Activated T-cell treated with anti-CD3 and anti-CD28 coated beads, Interleukin-2, amount 50 U/mL, for 48 hours (primary cell): ENCODE data around the gene TLCD3B.
"Not testable (repeated sequence)": the region's sequence is repeated elsewhere in the genome, so short reads cannot be mapped to it uniquely, and the experiment has no call there.

ENCODE experiments used
- DNase-seq, 2 experiments: peaks; one replicate each; pipeline ENCODE4 v3.0.0-alpha.2; 2020

The TLCD3B gene

DNA sequence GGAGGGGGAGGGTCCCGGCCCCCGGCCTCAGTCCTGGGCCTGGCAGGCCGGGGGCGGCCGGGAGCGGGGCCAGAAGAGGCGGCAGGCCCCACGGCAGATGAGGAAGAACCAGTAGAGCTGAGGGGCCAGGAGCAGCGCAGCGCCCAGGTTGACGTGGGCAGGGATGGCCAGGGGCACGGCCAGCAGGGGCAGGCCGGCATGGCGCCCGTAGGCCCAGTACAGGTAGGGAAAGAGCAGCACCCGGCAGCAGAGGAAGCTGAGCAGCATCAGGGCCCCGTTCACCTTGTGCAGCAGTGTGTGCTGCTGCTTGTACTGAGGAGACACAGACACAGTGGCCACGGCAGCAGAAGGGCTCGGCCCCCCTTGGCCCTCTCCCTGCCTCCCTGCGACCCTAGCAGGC is 5.9 kb downstream of the TLCD3B start:
- no peak for DNase-seq

DNA sequence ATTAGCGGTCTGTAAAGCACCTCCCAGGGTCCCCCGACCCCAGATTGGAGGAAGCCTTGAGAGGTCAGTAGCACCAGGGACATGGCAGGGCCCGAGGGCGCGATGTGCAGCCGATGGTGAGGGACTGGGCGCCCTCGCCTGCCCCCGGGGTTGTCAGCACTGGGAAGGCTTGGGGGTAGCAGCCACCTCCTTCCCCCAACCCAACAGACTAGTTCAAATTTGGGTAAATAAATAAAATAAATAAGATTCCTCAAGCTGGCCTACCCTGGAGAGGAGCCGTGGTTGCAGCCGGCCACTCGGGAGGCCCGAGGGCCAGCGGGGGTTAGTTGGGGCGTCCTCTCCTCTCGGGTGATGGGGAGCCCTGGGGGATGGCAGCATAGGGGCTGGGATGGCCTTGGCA is 6.6 kb downstream of the TLCD3B start:
- DNase-seq, result no peak

DNA sequence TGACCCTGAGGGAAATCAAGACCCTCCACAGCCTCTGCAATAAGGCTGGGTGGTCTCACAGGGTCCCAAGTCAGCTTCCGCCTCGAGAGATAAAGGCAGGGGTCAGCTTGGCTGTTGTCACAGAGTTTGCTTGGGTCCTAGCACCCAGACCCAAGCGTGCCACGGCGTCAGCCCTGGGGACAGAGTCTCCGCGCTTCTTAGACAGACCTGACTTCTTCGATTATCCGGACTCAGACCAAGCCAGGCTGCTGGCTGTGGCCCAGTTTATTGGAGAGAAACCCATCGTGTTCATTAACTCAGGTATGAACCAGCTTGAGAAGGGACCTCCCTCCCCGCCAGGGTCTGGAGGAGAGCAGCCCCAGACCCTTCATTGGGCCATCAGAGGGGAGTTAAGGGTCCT is 7.5 kb downstream of the TLCD3B start:
- no peak for DNase-seq

DNA sequence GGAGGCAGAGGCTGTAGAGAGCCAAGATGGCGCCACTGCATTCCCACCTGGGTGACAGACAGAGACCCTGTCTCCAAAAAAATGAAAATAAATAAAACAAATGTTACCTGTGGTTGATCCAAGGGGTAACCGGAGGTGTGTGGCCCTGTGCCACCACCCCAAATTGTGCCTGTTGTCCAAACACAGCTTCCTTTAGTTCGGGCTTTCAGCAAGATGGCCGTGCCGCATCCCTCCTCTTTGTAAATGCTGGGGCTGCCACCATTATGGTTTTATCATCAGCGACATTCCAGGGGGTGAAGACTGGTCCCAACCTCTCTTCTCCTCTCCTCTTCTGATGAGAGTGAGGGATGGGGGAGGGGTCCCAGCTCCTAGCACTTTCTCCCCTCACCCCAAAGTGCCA is 8.2 kb downstream of the TLCD3B start, which contains the start of gene C16orf92:
TSS of gene C16orf92 (plus strand) at position 312 of the 400 bp plus-strand sequence. CDS start 143 bp downstream, outside the sequence.
- DNase-seq, result no peak

DNA sequence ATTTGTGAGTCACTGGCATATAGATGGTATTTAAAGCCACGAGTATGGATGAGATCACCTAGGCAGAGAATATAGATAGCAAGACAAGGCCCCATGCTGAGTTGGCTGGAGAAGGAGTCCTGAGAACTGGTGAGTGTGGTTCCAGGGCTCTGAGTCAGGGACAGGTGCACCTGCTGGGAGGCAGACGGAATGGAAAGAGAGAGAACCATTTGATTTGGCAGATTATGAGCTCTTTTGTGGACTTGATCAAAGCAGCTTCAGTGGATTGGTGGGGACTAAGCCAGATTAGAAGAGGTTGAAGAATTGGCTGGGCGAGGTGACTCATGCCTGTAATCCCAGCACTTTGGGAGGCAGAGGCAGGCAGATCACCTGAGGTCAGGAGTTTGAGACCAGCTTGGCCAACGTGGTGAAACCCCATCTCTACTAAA is 12.3 kb downstream of the TLCD3B start:
- no peak for DNase-seq

DNA sequence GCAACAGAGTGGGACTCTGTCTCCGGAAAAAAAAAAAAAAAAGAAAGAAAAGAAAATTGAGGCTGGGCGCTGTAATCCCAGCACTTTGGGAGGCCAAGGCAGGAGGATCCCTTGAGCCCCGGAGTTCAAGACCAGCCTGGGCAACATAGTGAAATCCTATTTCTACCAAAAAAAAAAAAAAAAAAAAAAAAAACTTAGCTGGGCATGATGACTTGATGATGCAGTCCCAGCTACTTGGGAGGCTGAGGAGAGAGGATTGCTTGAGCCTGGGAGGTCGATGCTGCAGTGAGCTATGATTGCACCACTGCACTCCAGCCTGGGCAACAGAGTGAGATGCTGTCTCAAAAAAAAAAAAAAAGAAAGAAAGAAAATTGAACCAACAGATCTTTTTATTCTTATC is 13.1 kb downstream of the TLCD3B start:
- not testable (repeated sequence) for DNase-seq

DNA sequence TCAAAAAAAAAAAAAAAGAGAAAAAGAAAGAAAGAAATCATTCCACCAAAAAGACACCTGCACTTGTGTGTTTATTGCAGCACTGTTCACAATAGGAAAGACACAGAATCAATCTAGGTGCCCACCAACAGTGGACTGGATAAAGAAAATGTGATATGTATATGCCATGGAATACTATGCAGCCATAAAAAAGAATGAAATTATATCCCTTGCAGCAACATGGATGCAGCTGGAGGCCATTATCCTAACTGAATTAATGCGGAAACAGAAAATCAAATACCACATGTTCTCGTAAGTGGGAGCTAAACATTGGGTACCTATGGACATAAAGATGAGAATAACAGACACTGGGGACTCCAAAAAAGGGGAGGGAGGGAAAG is 13.8 kb downstream of the TLCD3B start:
- no peak for DNase-seq

DNA sequence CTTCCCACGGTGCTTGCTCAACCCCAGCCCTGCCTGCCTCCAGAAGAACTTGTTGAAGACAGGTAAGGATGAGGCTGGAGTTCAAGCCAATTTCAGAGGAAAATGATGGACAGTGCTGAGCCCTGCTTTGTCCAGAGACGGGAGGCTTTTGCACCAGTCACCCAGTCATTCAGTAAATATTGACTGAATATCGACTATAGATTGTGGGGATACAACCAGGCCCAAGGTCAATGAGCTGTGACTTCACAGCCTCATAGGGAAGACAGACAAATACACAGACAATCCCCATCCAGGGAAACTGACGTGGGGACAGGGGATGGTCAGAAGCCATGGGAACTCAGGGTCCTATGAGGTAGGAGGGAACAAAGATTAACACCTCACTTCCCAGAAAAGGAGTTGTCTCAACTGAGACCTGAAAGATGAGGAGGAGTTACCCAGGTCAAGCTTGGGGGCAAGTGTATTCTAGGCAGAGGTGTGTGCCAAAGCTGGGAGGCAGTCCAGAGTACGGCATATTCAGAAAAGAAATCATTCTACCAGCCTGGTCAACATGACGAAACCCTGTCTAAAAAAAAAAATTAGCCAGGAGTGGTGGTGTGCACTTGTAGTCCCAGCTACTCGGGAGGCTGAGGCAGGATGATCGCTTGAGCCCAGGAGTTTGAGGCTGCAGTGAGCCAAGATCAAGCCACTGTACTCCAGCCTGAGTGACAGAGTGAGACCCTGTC is 14.4 kb downstream of the TLCD3B start:
- no peak for DNase-seq

DNA sequence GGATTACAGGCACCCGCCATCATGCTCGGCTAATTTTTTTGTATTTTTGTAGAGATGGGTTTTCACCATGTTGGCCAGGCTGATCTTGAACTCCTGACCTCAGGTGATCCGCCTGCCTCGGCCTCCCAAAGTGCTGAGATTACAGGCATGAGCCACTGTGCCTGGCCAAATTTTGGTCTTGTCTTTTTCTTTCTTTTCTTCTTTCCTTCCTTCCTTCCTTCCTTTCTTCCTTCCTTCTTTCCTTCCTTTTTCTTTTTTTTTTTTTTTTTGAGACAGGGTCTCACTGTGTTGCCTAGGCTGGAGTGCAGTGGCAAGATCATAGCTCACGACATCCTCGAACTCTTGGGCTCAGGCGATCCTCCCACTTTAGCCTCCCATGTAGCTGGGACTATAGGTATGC is 15.6 kb downstream of the TLCD3B start:
- not testable (repeated sequence) for DNase-seq

DNA sequence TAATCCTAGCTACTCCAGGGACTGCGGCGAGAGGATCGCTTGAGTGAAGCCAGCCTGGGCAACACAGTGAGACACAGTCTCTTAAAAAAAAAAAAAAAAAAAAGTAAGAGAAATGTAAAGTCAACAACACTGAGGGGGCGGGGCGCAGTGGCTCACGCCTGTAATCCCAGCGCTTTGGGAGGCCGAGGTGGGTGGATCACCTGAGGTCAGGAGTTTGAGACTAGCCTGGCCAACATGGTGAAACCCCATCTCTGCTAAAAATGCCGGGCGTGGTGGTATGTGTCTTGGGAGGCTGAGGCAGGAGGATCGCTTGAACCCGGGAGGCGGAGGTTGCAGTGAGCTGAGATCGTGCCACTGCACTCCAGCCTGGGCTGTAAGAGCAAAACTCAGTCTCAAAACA is 18.5 kb downstream of the TLCD3B start:
- DNase-seq, result not testable (repeated sequence)

DNA sequence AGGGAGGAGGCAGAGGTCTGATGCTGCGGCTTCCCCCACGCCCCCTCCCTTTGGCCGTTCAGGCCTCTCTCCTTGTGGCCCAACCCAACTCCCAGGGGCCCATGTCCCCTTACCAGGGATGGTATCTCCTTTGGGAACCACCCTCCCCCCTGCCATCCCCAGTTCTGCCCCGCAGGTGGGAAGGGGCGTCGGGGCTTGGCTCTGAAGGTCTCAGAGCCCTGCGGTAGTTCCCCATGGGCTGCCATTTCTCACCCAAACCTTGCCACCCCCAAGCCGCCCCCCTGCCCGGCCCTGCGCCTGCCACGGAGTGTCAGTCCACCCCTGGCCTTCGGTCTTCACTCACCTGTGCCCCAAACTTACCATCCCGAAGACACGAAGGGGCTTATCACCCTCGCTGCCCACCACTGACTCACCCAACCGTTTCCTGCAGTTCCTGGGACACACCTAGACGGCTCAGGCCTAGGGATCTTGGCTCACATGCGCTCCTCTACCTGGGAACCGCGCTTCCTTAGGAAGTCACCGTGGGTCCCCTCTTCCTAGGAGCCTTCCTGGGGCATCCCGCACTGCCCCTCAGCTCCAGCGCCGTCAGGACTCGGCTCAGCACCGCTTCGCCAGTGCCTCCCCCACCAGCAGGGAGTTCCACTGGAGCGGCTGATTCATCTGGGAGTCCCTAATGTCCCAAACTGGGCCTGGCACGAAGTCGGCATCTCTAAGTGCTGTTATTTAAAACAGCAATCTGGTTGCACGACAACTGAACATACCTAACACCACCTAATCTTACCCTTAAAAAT is 19.2 kb downstream of the TLCD3B start:
- DNase-seq, result no peak

DNA sequence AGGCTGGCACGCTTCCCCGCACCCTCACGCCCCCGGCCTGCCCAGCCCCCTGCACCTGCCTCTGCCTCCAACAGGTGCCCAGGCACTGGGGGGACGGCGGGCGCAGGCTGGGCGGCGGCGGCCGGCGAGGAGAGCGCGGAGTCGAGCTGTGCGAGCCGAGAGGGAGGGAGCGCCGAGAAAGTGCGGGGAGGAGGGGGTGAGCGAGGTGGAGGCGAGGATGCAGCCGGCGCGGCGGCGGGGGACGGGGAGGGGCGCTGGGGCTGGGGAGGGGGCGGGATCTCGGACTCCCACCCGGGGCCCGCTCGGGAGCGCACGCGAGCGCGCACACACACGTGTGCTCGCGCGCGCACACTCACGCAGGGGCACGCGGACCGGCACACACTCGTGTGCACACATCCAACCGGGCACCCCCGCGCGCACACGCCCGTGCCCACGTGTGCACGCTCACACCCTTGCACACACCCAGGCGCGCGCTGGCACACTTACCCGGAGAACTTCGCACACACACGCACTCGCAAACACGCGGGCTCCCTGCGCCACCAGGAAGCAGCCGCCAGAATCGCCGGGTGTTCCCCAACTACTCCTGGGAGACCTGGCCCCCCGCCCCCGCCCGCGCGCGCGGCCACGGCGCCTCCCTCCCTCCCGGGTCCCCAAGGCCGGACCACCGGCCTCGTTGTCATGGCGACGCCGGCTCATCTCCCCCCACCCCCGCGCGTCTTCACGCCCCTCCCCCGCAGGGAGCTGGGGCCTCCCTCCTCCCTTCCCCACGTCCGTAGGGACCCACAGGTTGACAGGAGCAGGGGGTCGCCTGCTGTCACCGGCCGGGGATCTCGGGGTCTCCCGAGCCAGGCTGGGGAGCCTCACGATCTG is 20.0 kb downstream of the TLCD3B start, which contains the start of gene DOC2A:
TSS of gene DOC2A (minus strand) at position 184 of the 870 bp plus-strand sequence. CDS start 805 bp downstream, outside the sequence.
- DNase-seq, result peak in 1 of 2 experiments; percentile 48

DNA sequence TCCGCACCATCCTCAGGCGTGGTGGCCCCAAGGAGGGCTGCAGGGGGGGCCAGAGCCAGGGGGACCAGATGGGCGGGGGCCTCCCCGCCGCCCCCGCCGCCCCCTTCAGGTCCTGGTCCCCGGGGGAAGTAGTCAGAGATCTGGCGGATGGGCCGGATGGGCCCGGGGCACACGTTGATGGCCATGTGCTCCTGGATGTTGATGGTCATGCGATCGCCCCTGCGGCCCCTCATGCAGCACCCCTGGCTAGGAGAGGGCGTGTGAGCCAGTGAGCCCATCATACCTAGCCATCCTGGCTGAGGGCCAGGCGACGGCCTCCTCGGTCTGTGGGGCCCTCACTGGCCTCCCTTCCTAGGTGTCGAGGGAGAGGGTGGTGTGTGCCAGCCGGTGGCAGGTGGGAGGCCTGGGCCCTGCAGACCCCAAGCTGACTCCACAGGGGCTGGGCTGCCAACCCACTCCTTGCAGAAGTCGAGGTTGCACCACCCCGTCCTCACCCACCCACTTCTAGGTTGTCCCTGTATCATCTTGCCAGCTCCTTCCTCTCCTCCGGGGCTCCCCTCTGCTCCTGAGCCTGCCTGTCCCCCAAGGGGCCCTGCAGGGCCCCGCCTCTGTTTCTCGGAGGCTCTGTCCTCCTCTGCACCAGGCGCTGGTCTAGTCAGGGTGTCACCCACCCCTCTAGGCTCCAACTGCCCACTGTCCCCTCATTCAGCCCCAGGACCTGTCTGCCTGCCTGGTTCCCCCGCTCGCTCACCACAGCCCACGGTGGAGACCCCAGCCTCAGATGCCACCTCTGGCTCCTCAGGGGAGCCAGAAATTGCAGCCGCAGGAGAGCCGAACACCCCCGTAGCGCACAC is 20.9 kb downstream of the TLCD3B start:
- DNase-seq, result no peak

DNA sequence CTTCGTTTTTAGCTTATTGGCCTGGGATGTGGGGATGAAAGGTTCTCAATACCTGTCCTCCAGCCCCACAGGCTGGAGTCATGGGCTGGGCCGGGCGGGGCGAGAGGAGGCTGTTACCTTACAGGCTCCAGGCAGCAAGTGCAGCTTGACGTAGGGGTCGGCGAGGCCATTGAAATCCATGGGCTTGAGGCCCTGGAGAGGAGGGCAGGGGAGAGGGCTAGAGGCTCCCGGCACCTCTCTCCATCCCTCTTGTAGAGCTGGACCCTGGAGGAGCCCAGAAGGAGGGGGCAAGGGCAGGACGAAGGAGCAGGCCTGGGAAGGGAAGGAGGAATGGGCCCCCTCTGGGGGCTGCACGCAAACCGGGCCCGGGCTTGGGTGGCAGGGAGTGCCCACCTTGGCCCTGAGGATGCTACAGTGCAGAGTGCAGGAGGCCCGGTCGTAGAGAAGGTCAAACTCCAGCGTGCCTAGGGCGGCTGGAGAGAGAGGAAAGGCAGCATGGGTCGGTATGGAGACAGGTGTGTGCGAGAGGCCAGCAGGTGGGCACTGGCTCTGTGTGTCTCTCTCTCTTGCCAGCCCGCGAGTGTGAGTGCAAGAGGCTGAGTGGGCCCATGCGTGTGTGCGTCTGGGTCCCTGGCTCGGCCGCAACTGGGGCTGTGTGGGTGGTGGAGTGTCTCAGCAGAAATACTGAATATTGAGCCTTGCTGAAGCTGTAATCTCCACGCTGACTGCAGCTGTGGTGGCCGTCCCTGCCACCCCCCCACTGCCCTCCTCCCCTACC is 21.8 kb downstream of the TLCD3B start:
- DNase-seq, result no peak

DNA sequence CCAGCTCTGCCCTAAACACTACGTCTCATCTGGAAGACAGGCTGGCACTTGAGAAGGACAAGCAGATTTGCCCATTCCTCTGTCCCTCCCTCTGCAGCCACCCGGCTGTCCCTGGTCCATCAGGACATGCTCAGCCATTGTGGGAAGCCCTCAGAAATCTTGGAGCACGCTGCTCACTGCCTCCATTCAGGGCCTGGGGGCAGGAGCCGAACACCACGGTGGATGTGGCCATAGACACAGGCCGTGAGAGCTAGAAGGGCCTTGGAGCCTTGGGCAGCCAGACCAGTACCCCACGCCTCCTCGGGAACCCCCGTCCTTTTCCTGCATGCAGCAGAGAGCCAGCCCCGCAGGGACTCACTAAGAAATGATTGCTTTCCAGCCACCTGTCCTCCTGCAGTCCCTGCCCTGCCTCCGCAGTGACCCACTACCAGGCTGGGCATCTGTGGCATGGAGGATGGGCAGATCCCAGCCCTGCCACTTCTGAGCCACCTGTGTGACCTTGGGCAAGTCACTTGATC is 23.6 kb downstream of the TLCD3B start:
- no peak for DNase-seq

DNA sequence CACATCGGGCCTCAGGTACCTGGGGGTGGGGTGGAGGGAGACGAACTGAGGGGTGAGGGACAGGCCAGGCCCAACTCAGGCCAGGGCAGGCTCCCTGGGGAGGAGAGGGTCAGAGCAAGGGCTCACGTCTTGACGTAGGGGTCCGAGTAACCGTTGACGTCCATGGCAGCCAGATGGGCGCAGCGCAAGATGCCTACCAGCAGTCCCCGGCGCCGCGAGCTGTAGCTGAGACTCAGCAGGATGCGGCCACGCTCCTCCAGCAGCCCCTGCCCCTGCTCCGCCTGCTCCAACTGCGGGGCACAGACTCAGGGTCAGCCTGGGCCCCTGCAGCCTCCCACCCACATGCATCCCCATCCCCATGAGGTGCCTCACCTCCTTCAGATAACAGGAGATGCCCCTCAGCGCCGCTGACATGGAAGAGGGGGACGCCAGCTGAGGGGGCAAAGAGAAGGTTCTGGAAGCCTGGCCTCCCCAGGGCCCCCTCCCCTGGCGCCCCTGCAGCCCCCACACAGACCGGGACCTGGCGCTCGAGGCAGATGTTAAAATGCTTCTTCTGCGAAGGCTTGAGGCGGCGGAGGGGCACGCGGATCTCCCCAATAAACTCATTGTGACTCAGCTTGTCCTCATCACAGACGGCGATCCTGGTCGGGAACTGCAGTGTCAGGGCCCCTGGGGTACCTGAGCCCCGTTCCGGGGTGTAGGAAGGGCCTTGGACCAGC is 24.3 kb downstream of the TLCD3B start:
- DNase-seq, result no peak

DNA sequence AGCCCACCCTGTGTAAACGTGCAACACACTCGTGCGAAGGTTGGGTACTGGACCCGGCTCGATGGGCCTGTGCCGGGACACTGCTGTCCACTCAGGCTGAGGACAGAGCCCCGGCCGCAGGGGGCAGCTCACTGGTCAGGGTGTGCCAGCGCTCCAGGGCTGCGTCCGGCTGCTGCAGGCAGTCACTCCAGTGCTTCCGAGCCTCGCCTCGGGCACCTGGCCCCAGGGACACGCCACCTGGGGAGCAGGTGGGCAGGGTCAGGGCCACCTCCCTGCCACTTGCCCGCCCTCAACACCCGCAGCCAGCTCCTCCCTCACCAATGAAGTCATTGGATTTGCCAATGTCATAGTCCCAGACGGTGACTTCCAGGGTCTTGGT is 25.0 kb downstream of the TLCD3B start:
- DNase-seq, result no peak

DNA sequence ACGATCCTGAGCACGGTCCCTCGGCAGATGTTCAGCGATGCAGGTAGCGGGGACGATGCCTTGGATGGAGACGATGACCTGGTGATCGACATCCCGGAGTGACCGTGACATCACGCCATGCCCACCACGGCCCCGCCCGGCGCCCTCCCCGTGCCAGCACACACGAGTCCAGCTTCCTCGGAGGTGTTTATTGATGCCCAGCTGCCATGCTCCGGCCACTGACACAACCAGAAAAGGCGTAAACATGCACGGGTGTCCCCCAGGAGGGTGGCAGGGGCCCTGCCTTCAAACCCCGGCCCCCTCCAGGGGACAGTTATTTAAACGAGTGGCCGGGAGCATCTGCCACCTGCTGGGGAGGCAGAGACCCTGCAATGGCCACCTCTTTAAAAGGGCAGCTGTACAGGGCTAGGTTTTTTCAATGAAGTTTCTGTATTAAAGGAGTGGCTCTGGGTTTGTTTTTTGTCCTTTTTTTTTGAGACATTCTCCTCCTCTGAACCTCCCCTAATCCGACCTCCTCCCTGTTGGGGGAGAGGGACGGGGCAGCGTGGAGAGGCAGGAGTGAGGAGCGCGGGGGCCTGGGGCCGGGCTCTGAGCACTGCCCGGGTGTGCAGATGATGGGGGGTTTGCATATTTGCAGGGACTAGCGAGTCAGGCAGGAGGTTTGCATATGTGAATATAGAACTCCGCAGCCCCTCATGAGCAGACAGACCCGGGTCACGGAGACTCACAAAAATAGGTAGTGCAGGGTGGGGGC is 25.6 kb downstream of the TLCD3B start:
- DNase-seq, result peak in 1 of 2 experiments; percentile 52

DNA sequence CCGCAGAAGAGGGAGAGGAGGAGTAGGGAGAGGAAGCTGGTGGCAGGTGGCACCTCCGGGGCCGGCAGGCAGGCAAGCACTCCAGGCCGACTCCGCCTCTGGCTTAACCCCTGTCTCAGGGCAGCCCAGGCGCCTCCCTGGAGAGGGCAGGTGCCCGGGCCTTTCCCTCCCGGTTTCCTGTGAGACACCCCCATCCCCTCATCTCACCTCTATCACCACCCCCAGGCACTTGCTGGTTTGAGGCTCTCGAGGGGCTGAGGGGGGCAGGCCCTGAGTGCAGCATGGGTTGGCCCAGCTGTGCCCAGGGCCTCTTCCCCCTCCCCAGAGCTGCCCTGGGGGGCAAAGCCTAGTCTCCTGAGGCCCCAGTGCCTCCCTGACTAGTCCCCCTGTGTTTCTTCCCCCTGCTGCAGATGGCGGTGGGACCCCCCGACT is 26.2 kb downstream of the TLCD3B start:
- no peak for DNase-seq

DNA sequence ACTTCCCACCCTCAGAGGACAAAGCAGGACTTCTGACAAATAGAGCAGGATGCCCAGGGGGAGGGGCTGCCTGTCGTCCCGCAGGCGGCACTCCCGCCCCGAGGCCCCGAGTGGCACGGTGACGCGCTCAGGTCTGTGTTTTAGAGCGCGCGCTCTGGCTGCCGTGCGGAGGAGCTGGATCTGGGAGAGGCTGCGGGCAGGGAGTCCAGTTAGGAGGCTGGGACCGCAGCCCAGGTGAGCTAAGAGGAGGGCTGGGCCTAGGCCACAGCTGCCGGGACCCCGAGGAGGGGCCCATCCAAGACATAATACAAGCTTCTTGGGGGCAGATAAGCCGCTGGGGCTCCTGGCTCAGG is 26.7 kb downstream of the TLCD3B start:
- DNase-seq, result no peak
